ENCODE measurements around the gene DLEC1.

Gene DLEC1

GRCh38 chr3:38039101-38039898 is at the start of gene DLEC1:
TSS of gene DLEC1 (plus strand) at chr3:38039208. CDS start at chr3:38039226, 18 bp downstream.
- TF ChIP-seq ARNTL (CRISPR knock-in tag; IDR thresholded peaks at IDR 0.05; ENCODE audit: borderline replicate concordance, low read depth) (no peak), ESRRG (CRISPR knock-in tag; IDR thresholded peaks at IDR 0.05) (no peak), ZNF565 (CRISPR knock-in tag; conservative IDR thresholded peaks at IDR 0.05; ENCODE audit: low read depth) (no peak), POU6F1 (CRISPR knock-in tag; IDR thresholded peaks at IDR 0.05; ENCODE audit: borderline replicate concordance, low read depth) (no peak), SNAI2 (CRISPR knock-in tag; IDR thresholded peaks at IDR 0.05) (no peak), CREB5 (CRISPR knock-in tag; IDR thresholded peaks at IDR 0.05; ENCODE audit: low read depth) (no peak), PATZ1 (CRISPR knock-in tag; IDR thresholded peaks at IDR 0.05; ENCODE audit: borderline replicate concordance) (no peak), CSRNP3 (CRISPR knock-in tag; IDR thresholded peaks at IDR 0.05) (no peak), ZC3H10 (CRISPR knock-in tag; IDR thresholded peaks at IDR 0.05) (no peak), ZFP30 (CRISPR knock-in tag; IDR thresholded peaks at IDR 0.05) (no peak), OSR1 (CRISPR knock-in tag; IDR thresholded peaks at IDR 0.05) (no peak)
- no peak for ATAC-seq

GRCh38 chr3:37989821-37990480 is 49.1 kb upstream of the DLEC1 start:
- TF ChIP-seq PATZ1 (CRISPR knock-in tag; IDR thresholded peaks at IDR 0.05; ENCODE audit: borderline replicate concordance) (no peak), POU6F1 (CRISPR knock-in tag; IDR thresholded peaks at IDR 0.05; ENCODE audit: borderline replicate concordance, low read depth) (no peak), RARB (CRISPR knock-in tag; IDR thresholded peaks at IDR 0.05) (no peak), SNAI2 (CRISPR knock-in tag; IDR thresholded peaks at IDR 0.05) (no peak), TOX (CRISPR knock-in tag; IDR thresholded peaks at IDR 0.05; ENCODE audit: borderline replicate concordance) (no peak), ZNF70 (CRISPR knock-in tag; IDR thresholded peaks at IDR 0.05) (no peak), GLIS3 (CRISPR knock-in tag; IDR thresholded peaks at IDR 0.05) (no peak), PPARA (CRISPR knock-in tag; IDR thresholded peaks at IDR 0.05; ENCODE audit: borderline replicate concordance) (no peak), ARNTL (CRISPR knock-in tag; IDR thresholded peaks at IDR 0.05; ENCODE audit: borderline replicate concordance, low read depth) (no peak)
- ATAC-seq, result no peak

- no peak for ATAC-seq
- TF ChIP-seq CSDC2 (CRISPR knock-in tag; IDR thresholded peaks at IDR 0.05) (no peak), BACH2 (CRISPR knock-in tag; IDR thresholded peaks at IDR 0.05; ENCODE audit: borderline replicate concordance) (no peak), PPARA (CRISPR knock-in tag; IDR thresholded peaks at IDR 0.05; ENCODE audit: borderline replicate concordance) (no peak), ZC3H10 (CRISPR knock-in tag; IDR thresholded peaks at IDR 0.05) (no peak), ISL1 (CRISPR knock-in tag; IDR thresholded peaks at IDR 0.05) (no peak), PATZ1 (CRISPR knock-in tag; IDR thresholded peaks at IDR 0.05; ENCODE audit: borderline replicate concordance) (no peak), TOX (CRISPR knock-in tag; IDR thresholded peaks at IDR 0.05; ENCODE audit: borderline replicate concordance) (no peak), SNAI2 (CRISPR knock-in tag; IDR thresholded peaks at IDR 0.05) (no peak), POU6F1 (CRISPR knock-in tag; IDR thresholded peaks at IDR 0.05; ENCODE audit: borderline replicate concordance, low read depth) (no peak), CREB5 (CRISPR knock-in tag; IDR thresholded peaks at IDR 0.05; ENCODE audit: low read depth) (no peak), ZFP30 (CRISPR knock-in tag; IDR thresholded peaks at IDR 0.05) (no peak), OSR1 (CRISPR knock-in tag; IDR thresholded peaks at IDR 0.05) (no peak)
Measured at GRCh38 chr3:37990527-37990926, 48.5 kb upstream of the DLEC1 start, which contains the start of gene VILL. TSS of gene VILL (plus strand) at chr3:37990786. CDS start at chr3:37993673, 2,887 bp downstream.

Data from SK-N-SH treated with all-trans-retinoic acid at 6 μM for 48 hours (cell line).